Chondrocyte (in vitro differentiated cells): ENCODE measurements around the gene FAAP20. TPM values are rescaled to one million over a fixed set of nuclear protein-coding genes. Genes with fewer than 3 reads are reported as not detected.

Source experiments
- DNase-seq: peaks from one replicate; pipeline ENCODE4 v3.0.0; 2021; ENCODE audit warnings: mixed read lengths, low spot score
- H3K27ac Mint-ChIP-seq: one replicate; pipeline ENCODE4 v1.8.0; 2021; ENCODE audit warnings: mild to moderate bottlenecking, moderate library complexity, mixed read lengths; ENCODE audit not compliant: unreplicated experiment
- H3K27me3 Mint-ChIP-seq: 2 replicates; pipeline ENCODE4 v1.8.0; 2021; ENCODE audit warnings: low read depth, mixed read lengths
- H3K36me3 Mint-ChIP-seq: 2 replicates; pipeline ENCODE4 v1.8.0; 2021; ENCODE audit warnings: low read depth, mixed read lengths
- H3K4me1 Mint-ChIP-seq: 2 replicates; pipeline ENCODE4 v1.8.0; 2021; ENCODE audit warnings: low read depth, mild to moderate bottlenecking, mixed read lengths
- H3K4me3 Mint-ChIP-seq: one replicate; pipeline ENCODE4 v1.8.0; 2021; ENCODE audit warnings: mild to moderate bottlenecking, moderate library complexity, mixed read lengths; ENCODE audit not compliant: unreplicated experiment
- H3K9me3 Mint-ChIP-seq: 2 replicates; pipeline ENCODE4 v1.8.0; 2021; ENCODE audit warnings: low read depth, mixed read lengths
- CTCF ChIP-seq: fragments of 200-600 bp; sonication (generic); IDR thresholded peaks from 2 replicates; pipeline ENCODE4 v1.5.0; 2021; ENCODE audit warnings: antibody characterized with exemption, mild to moderate bottlenecking, moderate library complexity
- total RNA-seq: library from RNA; stranded (reverse); gene quantifications from 3 replicates; pipeline ENCODE4 v1.2.1, GENCODE V29; 2021

The FAAP20 gene
- total RNA-seq, 1 donor from 2014 or later = 69.2 TPM

- H3K4me1 Mint-ChIP-seq = peaks cover 4% of the 10 kb centered on the region
- H3K9me3 Mint-ChIP-seq = no peaks in the 10 kb centered on the region
- no peak for TF ChIP-seq CTCF
- no peaks in the 10 kb centered on the region for H3K27me3 Mint-ChIP-seq
- peaks cover 7% of the 10 kb centered on the region for H3K36me3 Mint-ChIP-seq
- H3K27ac Mint-ChIP-seq = no peak overlapping the region
- DNase-seq = no peak
- H3K4me3 Mint-ChIP-seq = no peak overlapping the region
These were observed 9.6 kb downstream of the FAAP20 start for GRCh38 chr1:2184934-2185333.

GRCh38 chr1:2184531-2184930, 10.0 kb downstream of the FAAP20 start:
- H3K9me3 Mint-ChIP-seq = no peaks in the 10 kb centered on the region
- peaks cover 7% of the 10 kb centered on the region for H3K36me3 Mint-ChIP-seq
- peaks cover 6% of the 10 kb centered on the region for H3K4me1 Mint-ChIP-seq

GRCh38 chr1:2183937-2184334, 10.6 kb downstream of the FAAP20 start:
- peaks cover 7% of the 10 kb centered on the region for H3K36me3 Mint-ChIP-seq
- H3K4me1 Mint-ChIP-seq = peaks cover 5% of the 10 kb centered on the region
- DNase-seq = no peak
- TF ChIP-seq CTCF = no peak
- no peak overlapping the region for H3K27ac Mint-ChIP-seq
- H3K9me3 Mint-ChIP-seq = no peaks in the 10 kb centered on the region
- H3K4me3 Mint-ChIP-seq = no peak overlapping the region
- H3K27me3 Mint-ChIP-seq = no peaks in the 10 kb centered on the region

More at GRCh38 chr1:2184531-2184930, 10.0 kb downstream of the FAAP20 start:
- DNase-seq = no peak
- Mint-ChIP-seq H3K27me3 (no peaks in the 10 kb centered on the region), H3K27ac (no peak overlapping the region), H3K4me3 (no peak overlapping the region)
- no peak for TF ChIP-seq CTCF

- Mint-ChIP-seq H3K27ac (no peak overlapping the region), H3K9me3 (no peaks in the 10 kb centered on the region), H3K27me3 (no peaks in the 10 kb centered on the region), H3K4me1 (peaks cover 5% of the 10 kb centered on the region), H3K4me3 (no peak overlapping the region), H3K36me3 (peaks cover 7% of the 10 kb centered on the region)
- no peak for TF ChIP-seq CTCF
- no peak for DNase-seq
These were observed 12.2 kb downstream of the FAAP20 start for GRCh38 chr1:2182376-2182775.

- peaks cover 5% of the 10 kb centered on the region for H3K4me1 Mint-ChIP-seq
- no peak overlapping the region for H3K4me3 Mint-ChIP-seq
- DNase-seq = no peak
- peaks cover 7% of the 10 kb centered on the region for H3K36me3 Mint-ChIP-seq
- H3K27ac Mint-ChIP-seq = no peak overlapping the region
- no peaks in the 10 kb centered on the region for H3K9me3 Mint-ChIP-seq
- H3K27me3 Mint-ChIP-seq = no peaks in the 10 kb centered on the region
- no peak for TF ChIP-seq CTCF
These were observed 12.8 kb downstream of the FAAP20 start for GRCh38 chr1:2181752-2182151.
